Right atrium auricular region (tissue), 2 donors: ENCODE measurements around the gene TPST2. TPM values are rescaled to one million over a fixed set of nuclear protein-coding genes. Genes with fewer than 3 reads are reported as not detected.

Experiments used
- DNase-seq: peaks from one replicate; pipeline ENCODE4 v3.0.0-alpha.2; 2019; ENCODE audit warnings: low spot score
- H3K27ac ChIP-seq, 2 donors: fragments of 200-600 bp; sonication (generic); 1 replicate in 1 of 2; 2 replicates in 1 of 2; pipeline ENCODE4 v1.5.1; 2016 to 2019
- H3K27me3 ChIP-seq, 2 donors: fragments of 200-600 bp; sonication (generic); one replicate each; pipeline versions ENCODE4 v1.5.1 to v1.6.0; 2017 to 2019
- H3K36me3 ChIP-seq: fragments of 200-600 bp; sonication (generic); one replicate; pipeline ENCODE4 v1.5.1; 2016
- H3K4me1 ChIP-seq, 2 donors: fragments of 200-600 bp; sonication (generic); one replicate each; pipeline versions ENCODE4 v1.5.1 to v1.6.0; 2017 to 2019
- H3K4me3 ChIP-seq, 2 donors: fragments of 200-600 bp; sonication (generic); 1 replicate in 1 of 2; 2 replicates in 1 of 2; pipeline ENCODE4 v1.5.1; 2017 to 2019; ENCODE audit warnings: mild to moderate bottlenecking in 1 of 2, moderate library complexity in 1 of 2
- H3K9me3 ChIP-seq, 2 donors: fragments of 200-600 bp; sonication (generic); one replicate each; pipeline ENCODE4 v1.5.1; 2019
- total RNA-seq, 2 donors: library from RNA; depleted of rRNA; stranded (reverse); fragments of >200 nt; gene quantifications; one replicate each; pipeline ENCODE4 v1.1.0, GENCODE V29; 2016
- TF ChIP-seq, protein P1 (sequence below), 2 donors: fragments of 200-600 bp; sonication (generic); IDR thresholded peaks; one replicate each; pipeline ENCODE4 v1.5.1; 2019; ENCODE audit warnings: antibody characterized with exemption in 2 of 2

The TPST2 gene
- total RNA-seq, 2 donors from 2014 or later = 63.4 to 104 TPM

DNA sequence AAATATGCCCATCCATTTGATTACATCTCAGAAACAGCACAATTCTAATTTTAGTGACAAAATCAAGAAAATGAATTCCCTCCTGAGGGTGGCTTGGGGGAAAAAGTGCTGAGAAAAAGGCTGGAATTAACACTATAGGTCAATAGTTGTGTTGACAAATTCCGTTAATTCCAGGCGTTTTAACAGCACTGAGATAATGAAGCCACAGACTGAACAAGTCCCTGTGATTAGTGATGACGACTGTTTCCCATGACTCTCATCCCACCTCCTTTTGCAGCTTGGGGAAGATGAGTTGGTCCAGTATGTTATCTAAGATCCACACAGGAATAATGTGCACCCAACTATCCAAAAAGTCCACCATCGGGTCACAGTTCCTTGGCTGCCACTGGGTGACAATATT is 93.5 kb downstream of the TPST2 start:
- H3K27me3 ChIP-seq = no peaks in the 10 kb centered on the region
- no peak overlapping the region for H3K4me3 ChIP-seq
- TF ChIP-seq, protein P1, sequence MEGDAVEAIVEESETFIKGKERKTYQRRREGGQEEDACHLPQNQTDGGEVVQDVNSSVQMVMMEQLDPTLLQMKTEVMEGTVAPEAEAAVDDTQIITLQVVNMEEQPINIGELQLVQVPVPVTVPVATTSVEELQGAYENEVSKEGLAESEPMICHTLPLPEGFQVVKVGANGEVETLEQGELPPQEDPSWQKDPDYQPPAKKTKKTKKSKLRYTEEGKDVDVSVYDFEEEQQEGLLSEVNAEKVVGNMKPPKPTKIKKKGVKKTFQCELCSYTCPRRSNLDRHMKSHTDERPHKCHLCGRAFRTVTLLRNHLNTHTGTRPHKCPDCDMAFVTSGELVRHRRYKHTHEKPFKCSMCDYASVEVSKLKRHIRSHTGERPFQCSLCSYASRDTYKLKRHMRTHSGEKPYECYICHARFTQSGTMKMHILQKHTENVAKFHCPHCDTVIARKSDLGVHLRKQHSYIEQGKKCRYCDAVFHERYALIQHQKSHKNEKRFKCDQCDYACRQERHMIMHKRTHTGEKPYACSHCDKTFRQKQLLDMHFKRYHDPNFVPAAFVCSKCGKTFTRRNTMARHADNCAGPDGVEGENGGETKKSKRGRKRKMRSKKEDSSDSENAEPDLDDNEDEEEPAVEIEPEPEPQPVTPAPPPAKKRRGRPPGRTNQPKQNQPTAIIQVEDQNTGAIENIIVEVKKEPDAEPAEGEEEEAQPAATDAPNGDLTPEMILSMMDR (IDR thresholded peaks at IDR 0.05) = no peak
- H3K27ac ChIP-seq = no peak overlapping the region
- H3K9me3 ChIP-seq = no peaks in the 10 kb centered on the region
- H3K36me3 ChIP-seq = peaks cover 93% of the 10 kb centered on the region
- H3K4me1 ChIP-seq = no peaks in the 10 kb centered on the region
- no peak for DNase-seq

DNA sequence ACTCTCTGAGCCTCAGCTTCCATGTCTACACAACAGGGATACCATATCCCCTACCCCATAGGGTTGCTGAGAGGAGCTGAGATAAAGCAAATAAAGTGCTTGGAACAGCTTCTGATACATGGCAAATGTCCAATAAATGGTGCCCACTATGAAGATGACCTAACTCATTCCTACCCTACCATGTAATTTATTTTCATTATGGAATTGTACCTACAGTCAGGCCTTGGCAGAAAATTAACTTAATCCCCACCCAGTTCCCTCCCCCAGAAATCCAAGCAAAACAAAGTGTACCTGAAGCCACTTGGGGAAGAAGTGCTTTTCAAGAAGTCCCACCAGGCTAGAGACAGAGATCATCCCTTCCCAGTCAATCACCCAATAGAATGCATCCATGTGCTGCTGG is 95.4 kb downstream of the TPST2 start:
- Histone ChIP-seq H3K27me3 (no peaks in the 10 kb centered on the region), H3K4me3 (no peak overlapping the region), H3K9me3 (no peaks in the 10 kb centered on the region), H3K36me3 (peaks cover 95% of the 10 kb centered on the region), H3K4me1 (no peaks in the 10 kb centered on the region), H3K27ac (no peak overlapping the region)
- no peak for DNase-seq
- TF ChIP-seq, protein P1 (IDR thresholded peaks at IDR 0.05) = no peak

DNA sequence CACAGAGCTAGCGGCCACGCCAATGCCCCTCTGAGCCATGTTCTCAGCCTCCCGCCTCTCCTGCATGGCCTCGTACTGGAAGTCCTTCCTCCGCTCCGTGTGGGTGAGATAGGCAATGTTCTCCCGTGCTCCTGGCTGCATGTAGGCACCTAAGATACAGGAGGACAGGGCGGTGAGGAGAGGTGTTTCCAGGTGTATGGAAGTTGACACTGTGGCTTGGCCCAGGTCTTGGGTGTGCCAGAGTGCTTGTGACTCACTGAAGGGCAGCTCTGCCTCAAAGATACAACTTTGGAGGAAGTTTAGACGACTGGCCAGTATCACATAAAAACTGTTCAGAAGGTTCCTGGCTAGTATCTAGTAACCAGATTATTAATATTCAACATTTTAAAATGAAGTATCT is 97.7 kb downstream of the TPST2 start:
- H3K27ac ChIP-seq = no peak overlapping the region
- no peaks in the 10 kb centered on the region for H3K27me3 ChIP-seq
- no peaks in the 10 kb centered on the region for H3K4me1 ChIP-seq
- no peaks in the 10 kb centered on the region for H3K9me3 ChIP-seq
- TF ChIP-seq, protein P1 (IDR thresholded peaks at IDR 0.05) = no peak
- no peak overlapping the region for H3K4me3 ChIP-seq
- no peak for DNase-seq
- H3K36me3 ChIP-seq = peaks cover 89% of the 10 kb centered on the region

DNA sequence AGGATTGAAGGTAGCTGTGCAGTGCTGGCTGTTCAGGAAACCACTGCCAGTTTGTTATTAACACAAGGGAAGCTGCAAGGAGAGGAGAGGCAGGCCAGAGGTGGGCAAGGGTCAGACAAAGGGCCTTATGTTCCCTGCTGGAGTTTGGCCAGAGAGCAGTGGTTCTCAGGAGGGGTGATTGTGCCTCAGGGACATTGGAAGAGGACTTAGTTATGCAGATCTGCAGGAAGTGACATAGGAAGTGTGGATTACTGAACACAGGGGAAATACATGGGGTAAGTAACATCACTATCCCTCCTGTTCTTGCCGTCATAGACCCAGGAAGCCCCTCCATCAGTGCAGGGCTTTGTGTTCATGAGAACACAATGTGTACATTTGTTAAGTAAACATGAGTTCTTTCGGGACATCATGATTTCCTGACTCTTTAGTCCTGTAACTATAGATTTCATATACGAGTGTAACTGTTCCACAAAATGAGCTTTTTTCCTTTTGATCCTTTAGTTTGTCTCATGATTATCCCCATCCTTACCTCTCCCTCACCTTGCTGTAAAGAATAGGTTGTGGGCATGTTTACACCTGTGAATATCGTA is 100.4 kb downstream of the TPST2 start:
- TF ChIP-seq, protein P1 (IDR thresholded peaks at IDR 0.05) = no peak
- peaks cover 0 to 9% of the 10 kb centered on the region in 2 donors for H3K4me1 ChIP-seq
- no peaks in the 10 kb centered on the region for H3K9me3 ChIP-seq
- no peak for DNase-seq
- H3K36me3 ChIP-seq = peaks cover 64% of the 10 kb centered on the region
- H3K27me3 ChIP-seq = no peaks in the 10 kb centered on the region
- H3K4me3 ChIP-seq = no peak overlapping the region
- no peak overlapping the region for H3K27ac ChIP-seq

DNA sequence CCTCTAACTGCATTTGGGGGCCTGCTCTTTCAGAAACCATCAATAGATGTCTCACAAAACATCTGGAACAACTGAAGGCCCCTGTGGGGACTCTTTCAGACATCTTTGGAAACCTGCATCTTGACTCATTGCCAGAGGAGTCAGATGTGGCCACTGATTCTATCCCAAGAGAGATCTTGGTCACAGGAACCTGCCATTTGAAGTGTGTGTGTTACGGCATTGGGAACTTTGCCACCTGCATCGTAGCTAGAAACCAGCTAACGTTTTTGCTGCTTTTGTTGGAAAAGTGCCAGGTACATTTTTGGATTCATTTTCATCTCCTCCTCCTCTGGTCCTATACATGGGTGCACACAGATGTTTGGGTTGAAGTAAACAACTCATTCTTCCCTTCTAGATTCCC is 101.9 kb downstream of the TPST2 start:
- TF ChIP-seq, protein P1 (IDR thresholded peaks at IDR 0.05) = no peak
- no peak for DNase-seq
- H3K9me3 ChIP-seq = no peaks in the 10 kb centered on the region
- H3K4me3 ChIP-seq = no peak overlapping the region
- H3K27me3 ChIP-seq = no peaks in the 10 kb centered on the region
- H3K4me1 ChIP-seq = peaks cover 0 to 16% of the 10 kb centered on the region in 2 donors
- H3K27ac ChIP-seq = no peak overlapping the region
- H3K36me3 ChIP-seq = peaks cover 49% of the 10 kb centered on the region

DNA sequence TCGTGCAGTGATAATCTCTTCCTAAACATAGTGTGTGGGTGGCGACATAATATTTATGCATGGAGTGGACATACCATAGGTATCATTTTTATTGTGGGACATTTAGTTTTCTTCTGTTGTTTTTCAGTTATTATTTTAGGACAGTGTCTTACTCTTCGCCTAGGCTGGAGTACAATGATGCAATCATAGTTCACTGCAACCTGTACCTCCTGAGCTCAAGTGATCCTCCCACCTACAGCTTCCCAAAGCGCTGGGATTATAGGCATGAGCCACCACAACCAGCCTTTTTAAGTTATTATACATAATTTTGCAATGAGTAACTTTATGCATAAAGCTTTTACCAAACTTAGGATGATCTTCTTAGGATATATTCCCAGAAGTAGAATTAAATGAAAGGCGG is 103.5 kb downstream of the TPST2 start:
- Histone ChIP-seq H3K27me3 (no peaks in the 10 kb centered on the region), H3K36me3 (peaks cover 33% of the 10 kb centered on the region), H3K4me3 (no peak overlapping the region), H3K9me3 (no peaks in the 10 kb centered on the region), H3K27ac (no peak overlapping the region), H3K4me1 (peaks cover 0 to 28% of the 10 kb centered on the region in 2 donors)
- TF ChIP-seq, protein P1 (IDR thresholded peaks at IDR 0.05) = no peak
- DNase-seq = no peak
